GM18499 (cell line): ENCODE results near the gene KIR3DL1.
"Not testable (repeated sequence)": the region's sequence is repeated elsewhere in the genome, so short reads cannot be mapped to it uniquely, and the experiment has no call there.

ENCODE experiments used
- ATAC-seq: cut with Tn5 transposase; IDR thresholded peaks from one replicate; pipeline ENCODE4 v1.9.1; 2021; ENCODE audit warnings: moderate number of reproducible peaks; ENCODE audit not compliant: insufficient read depth, unreplicated experiment

KIR3DL1 gene

DNA sequence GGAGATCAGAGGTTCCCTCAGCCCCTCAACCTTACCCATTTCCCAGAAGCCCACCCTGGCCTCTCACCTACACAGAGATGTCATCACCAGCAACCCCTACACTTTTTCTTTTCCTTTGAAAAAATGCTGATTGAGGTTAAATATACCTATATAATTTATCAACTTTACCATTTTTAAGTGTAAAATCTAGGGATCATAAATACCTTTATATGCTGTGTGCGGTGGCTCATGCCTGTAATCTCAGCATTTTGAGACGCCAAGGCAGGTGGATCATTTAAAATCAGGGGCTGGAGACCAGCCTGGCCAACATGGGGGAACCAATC lies 9.8 kb upstream of the KIR3DL1 start:
- no peak for ATAC-seq

DNA sequence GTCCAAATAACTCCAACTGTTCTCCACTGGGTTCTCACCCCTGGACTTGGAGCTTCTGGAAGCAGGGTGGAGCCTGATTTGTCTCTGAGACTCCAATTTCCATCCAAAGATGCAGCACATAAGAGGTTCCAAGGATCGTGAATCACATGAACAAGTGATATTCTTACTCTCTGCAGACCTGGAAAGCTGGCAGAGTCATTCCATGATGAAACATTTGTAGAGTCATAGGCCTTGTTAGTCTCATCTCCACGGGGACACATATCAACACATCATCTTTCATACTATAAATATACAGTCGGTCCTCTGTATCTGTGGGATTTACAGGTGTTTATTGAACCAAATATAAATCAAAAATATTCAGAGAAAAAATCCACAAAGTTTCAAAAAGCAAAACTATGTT lies 1.7 kb upstream of the KIR3DL1 start:
- ATAC-seq: not testable (repeated sequence)

DNA sequence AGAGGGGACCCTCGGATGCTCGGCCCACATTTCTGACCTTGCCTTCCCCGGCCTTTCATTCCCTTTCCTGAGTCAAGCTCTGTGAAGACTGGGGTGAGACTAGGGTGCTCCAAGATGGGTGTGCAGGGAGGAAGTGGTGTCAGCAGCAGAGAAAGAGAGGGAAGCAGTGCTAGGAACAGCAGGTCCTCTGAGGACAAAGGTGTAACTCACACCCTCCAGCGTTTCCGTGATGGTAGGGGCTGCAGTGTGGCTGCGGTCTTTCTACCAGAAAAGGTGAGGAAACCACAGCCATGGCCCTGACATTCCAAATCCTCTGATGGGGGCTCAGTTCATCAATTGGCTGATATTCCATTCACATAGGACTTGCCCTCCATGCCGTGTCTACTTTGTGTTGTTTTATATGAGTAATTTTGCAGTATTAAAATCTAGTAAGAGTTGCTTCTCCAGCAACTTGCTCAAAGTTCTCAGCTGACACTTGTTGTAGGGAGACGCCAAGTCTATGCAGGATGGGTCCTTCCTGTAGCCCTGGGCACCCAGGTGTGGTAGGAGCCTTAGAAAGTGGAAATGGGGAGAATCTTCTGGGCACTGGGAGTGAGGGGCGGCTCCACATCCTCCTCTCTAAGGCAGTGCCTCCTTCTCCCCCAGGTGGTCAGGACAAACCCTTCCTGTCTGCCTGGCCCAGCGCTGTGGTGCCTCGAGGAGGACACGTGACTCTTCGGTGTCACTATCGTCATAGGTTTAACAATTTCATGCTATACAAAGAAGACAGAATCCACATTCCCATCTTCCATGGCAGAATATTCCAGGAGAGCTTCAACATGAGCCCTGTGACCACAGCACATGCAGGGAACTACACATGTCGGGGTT lies 1.6 kb downstream of the KIR3DL1 start:
- ATAC-seq: no peak

DNA sequence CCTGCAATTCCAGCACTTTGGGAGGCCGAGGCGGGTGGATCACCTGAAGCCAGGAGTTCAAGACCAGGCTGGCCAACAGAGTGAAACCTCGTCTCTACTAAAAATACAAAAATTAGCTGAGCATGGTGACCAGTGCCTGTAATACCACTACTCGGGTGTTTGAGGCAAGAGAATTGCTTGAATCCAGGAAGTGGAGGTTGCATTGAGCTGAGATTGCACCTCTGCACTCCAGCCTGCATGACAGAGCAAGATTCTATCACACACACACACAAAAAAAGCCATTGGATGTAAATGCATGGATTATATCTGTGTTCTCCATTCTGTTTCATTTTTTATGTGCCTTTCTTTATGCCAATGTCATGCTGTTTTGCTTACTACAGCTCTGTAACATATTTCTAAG lies 8.1 kb downstream of the KIR3DL1 start:
- ATAC-seq: not testable (repeated sequence)

DNA sequence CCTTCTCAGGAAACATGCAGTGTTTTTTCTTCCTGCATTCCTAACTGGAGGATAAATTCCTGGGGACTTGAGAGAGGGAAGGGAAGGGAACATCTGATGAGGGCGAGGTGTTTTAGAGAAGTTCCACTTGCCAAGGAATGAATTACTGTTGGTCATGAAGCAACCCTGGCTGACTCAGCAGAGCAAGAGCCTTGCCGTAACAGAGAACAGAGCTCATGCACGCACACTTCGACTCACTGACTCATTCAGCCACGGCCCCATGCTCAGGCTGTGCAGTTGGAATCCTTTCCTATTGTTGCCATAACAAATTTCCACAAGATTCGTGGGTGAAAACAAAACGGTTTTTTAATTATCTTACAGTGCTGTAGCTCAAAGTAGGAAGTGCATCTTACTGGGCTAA lies 9.1 kb downstream of the KIR3DL1 start:
- not testable (repeated sequence) for ATAC-seq

DNA sequence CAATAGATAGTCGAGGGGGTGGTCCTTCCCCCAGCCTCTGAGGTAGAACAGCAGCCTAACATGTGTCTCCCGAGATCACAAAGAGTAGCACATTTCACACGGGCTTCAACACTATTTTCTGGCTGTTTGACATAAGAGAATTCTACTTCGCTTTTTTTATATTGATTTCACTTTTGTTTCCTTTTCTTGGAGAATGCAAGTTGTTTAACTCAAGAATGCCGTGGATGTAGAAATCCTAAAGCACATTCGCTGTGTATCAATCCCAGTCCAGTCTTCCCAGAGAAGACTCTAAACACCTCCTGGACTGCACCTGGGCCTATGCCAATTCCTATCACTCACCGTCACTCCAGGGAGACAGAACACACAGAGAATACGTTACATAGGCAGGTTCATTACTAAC lies 11.8 kb downstream of the KIR3DL1 start:
- not testable (repeated sequence) for ATAC-seq

DNA sequence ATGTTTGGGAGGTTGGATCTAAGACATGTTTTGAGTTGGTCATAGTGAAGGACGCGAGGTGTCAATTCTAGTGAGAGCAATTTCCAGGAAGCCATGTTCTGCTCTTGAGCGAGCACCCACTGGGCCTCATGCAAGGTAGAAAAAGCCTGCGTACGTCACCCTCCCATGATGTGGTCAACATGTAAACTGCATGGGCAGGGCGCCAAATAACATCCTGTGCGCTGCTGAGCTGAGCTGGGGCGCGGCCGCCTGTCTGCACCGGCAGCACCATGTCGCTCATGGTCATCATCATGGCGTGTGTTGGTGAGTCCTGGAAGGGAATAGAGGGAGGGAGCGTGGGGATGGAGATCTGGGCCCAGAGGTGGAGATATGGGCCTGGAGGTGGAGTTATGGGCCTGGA lies 16.2 kb downstream of the KIR3DL1 start, which contains the start of gene KIR2DS4:
TSS of gene KIR2DS4 (plus strand) at position 181 of the 400 bp plus-strand sequence.
- not testable (repeated sequence) for ATAC-seq

DNA sequence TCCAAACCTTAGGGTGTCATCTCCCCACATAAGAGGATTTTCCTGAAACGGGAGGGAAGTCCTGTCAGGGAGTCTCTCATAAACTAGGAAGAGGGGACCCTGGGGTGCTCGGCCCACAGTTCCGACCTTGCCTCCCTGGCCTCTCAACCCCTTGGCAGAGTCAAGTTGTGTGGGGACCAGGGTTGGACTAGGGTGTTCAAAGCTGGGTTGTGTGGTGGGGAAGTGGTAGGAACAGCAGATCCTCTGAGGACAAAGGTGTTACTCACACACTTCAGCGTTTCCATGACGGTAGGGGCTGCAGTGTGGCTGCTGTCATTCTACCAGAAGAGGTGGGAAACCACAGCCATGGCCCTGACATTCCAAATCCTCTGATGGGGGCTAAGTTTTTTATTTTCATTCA lies 18.9 kb downstream of the KIR3DL1 start:
- not testable (repeated sequence) for ATAC-seq

DNA sequence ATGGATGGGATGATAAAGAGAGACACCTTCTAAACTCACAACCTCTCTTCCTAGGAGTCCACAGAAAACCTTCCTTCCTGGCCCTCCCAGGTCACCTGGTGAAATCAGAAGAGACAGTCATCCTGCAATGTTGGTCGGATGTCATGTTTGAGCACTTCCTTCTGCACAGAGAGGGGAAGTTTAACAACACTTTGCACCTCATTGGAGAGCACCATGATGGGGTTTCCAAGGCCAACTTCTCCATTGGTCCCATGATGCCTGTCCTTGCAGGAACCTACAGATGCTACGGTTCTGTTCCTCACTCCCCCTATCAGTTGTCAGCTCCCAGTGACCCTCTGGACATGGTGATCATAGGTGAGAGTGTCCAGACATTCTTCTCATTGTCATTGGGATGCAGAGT lies 21.3 kb downstream of the KIR3DL1 start:
- not testable (repeated sequence) for ATAC-seq

DNA sequence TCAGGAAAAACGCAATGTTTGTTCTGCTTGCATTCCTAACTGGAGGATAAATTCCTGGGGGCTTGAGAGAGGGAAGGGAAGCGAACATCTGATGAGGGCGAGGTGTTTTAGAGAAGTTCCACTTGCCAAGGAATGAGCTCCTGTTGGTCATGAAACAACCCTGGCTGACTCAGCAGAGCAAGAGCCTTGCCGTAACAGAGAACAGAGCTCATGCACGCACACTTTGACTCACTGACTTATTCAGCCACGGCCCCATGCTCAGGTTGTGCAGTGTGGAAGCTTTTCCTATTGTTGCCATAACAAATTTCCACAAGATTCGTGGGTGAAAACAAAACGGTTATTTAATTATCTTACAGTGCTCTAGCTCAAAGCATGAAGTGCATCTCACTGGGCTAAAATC lies 26.9 kb downstream of the KIR3DL1 start:
- ATAC-seq: not testable (repeated sequence)

DNA sequence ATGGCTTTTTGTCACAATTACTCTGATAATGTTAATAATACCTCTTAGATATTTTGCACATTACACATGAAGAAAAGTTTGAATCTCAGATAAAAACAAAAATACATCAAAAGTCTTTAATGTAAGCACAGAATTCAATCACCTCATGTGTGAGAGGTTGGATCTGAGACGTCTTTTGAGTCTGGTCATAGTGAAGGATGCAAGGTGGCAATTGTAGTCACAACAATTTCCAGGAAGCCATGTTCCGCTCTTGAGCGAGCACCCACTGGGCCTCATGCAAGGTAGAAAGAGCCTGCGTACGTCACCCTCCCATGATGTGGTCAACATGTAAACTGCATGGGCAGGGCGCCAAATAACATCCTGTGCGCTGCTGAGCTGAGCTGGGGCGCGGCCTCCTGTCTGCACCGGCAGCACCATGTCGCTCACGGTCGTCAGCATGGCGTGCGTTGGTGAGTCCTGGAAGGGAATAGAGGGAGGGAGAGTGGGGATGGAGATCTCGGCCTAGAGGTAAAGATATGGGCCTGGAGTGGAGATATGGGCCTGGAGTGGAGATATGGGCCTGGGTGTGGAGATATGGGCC lies 33.9 kb downstream of the KIR3DL1 start, which contains the start of gene KIR3DL2:
TSS of gene KIR3DL2 (plus strand) at position 383 of the 580 bp plus-strand sequence. CDS start at position 416, 33 bp downstream.
- not testable (repeated sequence) for ATAC-seq

DNA sequence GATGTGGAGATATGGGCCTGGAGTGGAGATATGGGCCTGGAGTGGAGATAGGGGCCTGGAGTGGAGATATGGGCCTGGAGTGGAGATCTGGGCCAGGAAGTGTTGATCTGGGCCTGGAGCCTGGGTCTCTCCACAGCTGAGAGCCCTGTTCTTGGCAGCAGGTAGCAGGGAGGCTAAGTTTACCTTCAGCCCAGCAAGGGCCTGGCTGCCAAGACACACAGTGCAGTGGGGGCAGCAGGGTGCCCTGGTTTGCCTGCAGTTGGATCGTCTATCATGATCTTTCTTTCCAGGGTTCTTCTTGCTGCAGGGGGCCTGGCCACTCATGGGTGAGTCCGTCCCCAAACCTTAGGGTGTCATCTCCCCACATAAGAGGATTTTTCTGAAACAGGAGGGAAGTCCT lies 34.7 kb downstream of the KIR3DL1 start:
- ATAC-seq: no peak

DNA sequence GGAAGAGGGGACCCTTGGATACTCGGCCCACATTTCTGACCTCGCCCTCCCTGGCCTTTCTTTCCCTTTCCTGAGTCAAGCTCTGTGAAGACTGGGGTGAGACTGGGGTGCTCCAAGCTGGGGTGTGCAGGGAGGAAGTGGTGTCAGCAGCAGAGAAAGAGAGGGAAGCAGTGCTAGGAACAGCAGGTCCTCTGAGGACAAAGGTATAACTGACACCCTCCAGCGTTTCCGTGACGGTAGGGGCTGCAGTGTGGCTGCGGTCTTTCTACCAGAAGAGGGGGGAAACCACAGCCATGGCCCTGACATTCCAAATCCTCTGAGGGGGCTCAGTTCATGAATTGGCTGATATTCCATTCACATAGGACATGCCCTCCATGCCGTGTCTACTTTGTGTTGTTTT lies 35.1 kb downstream of the KIR3DL1 start:
- ATAC-seq: no peak

DNA sequence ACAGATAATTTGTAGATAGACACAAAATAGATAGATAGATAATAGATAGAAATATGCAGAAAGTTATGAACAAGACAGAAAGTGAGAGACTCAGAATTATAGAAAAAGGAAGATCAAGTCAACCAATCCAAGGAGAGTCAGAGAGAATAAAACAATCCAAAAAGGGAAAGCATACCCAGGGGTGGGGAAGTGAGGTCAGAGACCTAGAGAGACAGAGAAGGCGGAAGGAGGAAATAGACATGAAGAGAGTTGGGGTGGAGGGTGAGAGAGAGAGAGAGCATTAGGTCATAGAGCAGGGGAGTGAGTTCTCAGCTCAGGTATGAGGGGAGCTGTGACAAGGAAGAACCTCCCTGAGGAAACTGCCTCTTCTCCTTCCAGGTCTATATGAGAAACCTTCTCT lies 39.0 kb downstream of the KIR3DL1 start:
- ATAC-seq: not testable (repeated sequence)

DNA sequence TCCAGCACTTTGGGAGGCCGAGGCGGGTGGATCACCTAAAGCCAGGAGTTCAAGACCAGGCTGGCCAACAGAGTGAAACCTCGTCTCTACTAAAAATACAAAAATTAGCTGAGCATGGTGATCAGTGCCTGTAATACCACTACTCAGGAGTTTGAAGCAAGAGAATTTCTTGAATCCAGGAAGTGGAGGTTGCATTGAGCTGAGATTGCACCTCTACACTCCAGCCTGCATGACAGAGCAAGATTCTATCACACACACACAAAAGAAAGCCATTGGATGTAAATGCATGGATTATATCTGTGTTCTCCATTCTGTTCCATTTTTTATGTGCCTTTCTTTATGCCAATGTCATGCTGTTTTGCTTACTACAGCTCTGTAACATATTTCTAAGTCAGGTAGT lies 42.2 kb downstream of the KIR3DL1 start:
- not testable (repeated sequence) for ATAC-seq

DNA sequence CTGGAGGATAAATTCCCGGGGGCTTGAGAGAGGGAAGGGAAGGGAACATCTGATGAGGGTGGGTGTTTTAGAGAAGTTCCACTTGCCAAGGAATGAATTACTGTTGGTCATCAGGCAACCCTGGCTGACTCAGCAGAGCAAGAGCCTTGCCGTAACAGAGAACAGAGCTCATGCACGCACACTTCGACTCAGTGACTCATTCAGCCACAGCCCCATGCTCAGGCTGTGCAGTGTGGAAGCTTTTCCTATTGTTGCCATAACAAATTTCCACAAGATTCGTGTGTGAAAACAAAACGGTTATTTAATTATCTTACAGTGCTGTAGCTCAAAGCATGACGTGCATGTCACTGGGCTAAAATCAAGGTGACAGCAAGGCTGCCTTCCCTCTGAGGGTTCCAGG lies 43.2 kb downstream of the KIR3DL1 start:
- ATAC-seq: not testable (repeated sequence)

DNA sequence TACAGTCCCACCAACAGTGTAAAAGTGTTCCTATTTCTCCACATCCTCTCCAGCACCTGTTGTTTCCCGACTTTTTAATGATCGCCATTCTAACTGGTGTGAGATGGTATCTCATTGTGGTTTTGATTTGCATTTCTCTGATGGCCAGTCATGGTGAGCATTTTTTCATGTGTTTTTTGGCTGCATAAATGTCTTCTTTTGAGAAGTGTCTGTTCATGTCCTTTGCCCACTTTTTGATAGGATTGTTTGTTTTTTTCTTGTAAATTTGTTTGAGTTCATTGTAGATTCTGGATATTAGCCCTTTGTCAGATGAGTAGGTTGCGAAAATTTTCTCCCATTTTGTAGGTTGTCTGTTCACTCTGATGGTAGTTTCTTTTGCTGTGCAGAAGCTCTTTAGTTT lies 47.2 kb downstream of the KIR3DL1 start:
- not testable (repeated sequence) for ATAC-seq

DNA sequence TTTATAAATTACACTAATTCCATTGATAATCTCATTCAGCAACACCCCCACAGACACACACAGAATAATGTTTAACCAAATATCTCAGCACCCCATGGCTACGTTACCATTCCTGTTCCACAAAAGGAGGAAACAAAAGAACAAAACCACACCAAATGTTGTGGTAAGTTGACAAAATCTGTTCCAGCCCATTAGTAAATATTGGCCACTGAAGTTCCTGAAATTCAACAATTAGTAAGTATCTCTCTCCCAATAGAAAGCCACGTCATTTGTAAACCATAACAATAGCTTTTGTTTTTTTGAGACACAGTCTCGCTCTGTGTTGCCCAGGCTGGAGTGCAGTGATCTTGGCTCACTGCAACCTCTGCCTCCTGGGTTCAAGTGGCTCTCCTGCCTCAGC lies 55.4 kb downstream of the KIR3DL1 start:
- ATAC-seq: no peak

DNA sequence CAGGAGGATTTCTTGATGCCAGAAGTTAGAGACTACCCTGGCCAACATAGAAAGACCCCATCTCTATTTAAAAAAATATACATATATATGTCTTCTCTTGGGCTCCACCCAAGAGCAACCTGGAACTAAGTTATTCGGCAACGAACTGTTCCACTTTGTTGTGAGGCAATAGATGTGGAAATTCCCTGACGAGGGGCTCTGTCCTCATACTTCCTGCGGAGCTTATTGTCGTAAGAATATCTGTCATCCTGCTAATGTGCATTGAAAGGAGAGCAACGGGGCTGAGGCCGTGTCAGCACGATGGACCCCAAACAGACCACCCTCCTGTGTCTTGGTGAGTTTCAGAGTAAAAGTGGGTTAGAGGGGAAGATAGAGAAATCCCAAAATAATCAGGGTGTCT lies 57.7 kb downstream of the KIR3DL1 start, which contains the start of gene FCAR:
TSS of gene FCAR (plus strand) at position 246 of the 400 bp plus-strand sequence. CDS start at position 301, 55 bp downstream.
- no peak for ATAC-seq

DNA sequence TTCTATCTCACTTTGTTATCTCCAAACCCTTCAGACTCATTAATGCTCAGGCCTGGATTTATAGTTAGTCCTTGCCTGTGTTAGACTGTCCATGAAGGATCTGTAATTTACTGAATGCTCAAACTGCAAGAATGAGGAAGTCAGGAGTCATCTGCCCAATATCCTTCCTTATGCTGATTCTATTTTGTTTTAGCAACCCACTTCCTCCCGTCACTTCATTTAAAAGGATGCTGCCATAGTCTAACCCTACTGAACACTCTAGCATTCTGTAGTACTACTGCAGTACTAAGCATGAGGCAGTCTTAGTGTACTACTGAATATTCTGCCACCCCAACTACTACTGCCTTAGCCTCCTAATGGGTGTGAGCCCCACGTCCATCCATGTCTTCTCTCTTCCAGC lies 59.2 kb downstream of the KIR3DL1 start:
- ATAC-seq: no peak

DNA sequence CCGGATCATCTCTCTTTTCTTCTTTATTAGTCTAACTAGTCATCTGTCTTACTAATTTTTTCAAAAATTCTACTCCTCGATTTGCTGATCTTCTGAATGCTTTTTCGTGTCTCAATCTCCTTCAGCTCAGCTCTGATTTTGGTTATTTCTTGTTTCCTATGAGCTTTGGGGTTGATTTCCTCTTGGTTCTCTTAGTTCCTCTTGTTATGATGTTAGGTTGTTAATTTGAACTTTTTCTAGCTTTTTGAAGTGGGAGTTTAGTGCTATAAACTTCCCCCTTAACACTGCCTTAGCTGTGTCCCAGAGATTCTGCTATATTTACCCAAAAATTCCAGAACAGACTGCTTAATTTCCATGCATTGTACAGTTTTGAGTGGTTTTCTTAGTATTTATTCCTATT lies 61.2 kb downstream of the KIR3DL1 start:
- ATAC-seq: no peak
